ENCODE measurements around the gene RNF41.

DNA sequence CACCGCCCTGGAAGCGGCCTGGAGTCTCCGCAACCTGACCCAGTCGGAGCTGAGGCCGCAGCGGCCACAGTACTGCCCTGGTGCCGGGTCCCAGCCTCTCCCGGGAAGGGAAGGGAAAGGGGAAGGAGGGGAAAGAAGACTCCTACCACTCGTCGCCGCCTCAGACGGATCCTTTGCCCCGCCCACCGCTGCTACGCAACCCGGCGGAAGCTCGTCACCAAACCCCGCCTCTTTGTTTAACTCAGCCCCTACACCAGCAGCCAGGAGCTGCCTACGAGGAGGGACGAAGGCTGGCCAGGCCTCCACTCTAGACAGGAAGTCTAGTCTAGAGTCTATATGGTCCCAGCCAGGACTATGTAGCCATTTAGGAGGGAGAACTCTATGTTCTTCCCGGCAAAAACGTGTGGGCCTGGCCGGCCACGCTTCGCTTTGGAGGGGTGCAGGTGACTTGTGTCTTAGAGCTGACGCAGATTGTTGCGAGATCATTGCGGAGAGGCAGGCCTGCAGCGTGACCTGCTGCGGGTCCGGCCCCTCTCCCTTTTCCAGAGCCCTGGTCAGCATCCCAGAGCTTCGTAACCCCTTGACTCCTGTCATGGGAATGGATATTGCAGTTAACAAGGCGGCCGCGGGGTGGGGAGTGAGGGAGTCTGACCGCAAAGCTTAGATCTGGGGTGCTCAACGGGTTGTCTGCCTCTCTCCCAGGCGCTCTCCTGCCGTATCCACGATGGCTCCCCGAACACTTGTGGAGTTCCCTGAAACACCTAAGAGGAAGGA, at the start of gene RNF41:
- peak; percentile 62 for TF ChIP-seq EP300 (IDR thresholded peaks at IDR 0.05)
- TF ChIP-seq POLR2AphosphoS5 (IDR thresholded peaks at IDR 0.05), result peak; percentile 91 to 99 (median 99)

Data from stomach (tissue), 4 donors.